Natural killer cell treated with Interleukin-12 subunit alpha and Interleukin-12 subunit beta and Interleukin-15 and Interleukin-18, amount 100 ng/mL, for 72 hours (primary cell): ENCODE data around the gene ZGRF1. TPM values are rescaled to one million over a fixed set of nuclear protein-coding genes. Genes with fewer than 3 reads are reported as not detected.
"Not testable (repeated sequence)": the region's sequence is repeated elsewhere in the genome, so short reads cannot be mapped to it uniquely, and the experiment has no call there.

ENCODE experiments used
- ATAC-seq, 2 donors: fragments of 150-1000 bp; cut with Tn5 transposase in 1 of 2; sonication (Bioruptor Pico), chemical (Tn5 transposase) in 1 of 2; 2 replicates each; pipeline ENCODE4 v1.10.0; 2021
- DNase-seq: peaks from one replicate; pipeline ENCODE4 v3.0.0; 2022; ENCODE audit warnings: low spot score
- H3K27ac Mint-ChIP-seq, 2 donors: 1 replicate in 1 of 2; 2 replicates in 1 of 2; pipeline ENCODE4 v1.8.0; 2022; ENCODE audit warnings: mixed read lengths in 2 of 2, mild to moderate bottlenecking in 1 of 2, moderate library complexity in 1 of 2
- H3K27me3 Mint-ChIP-seq, 2 donors: 1 replicate in 1 of 2; 2 replicates in 1 of 2; pipeline ENCODE4 v1.8.0; 2022; ENCODE audit warnings: mixed read lengths in 2 of 2
- H3K36me3 Mint-ChIP-seq: one replicate; pipeline ENCODE4 v1.8.0; 2022; ENCODE audit warnings: mixed read lengths
- H3K4me1 Mint-ChIP-seq, 2 donors: 1 replicate in 1 of 2; 2 replicates in 1 of 2; pipeline ENCODE4 v1.8.0; 2022; ENCODE audit warnings: low read depth in 2 of 2, mixed read lengths in 2 of 2, mild to moderate bottlenecking in 1 of 2
- H3K4me3 Mint-ChIP-seq: one replicate; pipeline ENCODE4 v1.8.0; 2022; ENCODE audit warnings: mixed read lengths
- H3K9me3 Mint-ChIP-seq: 2 replicates; pipeline ENCODE4 v1.8.0; 2022; ENCODE audit warnings: mixed read lengths
- total RNA-seq, 2 donors: library from RNA; stranded (reverse); gene quantifications; one replicate each; pipeline ENCODE4 v1.2.3, GENCODE V29; 2022

Gene ZGRF1
- total RNA-seq, 2 donors from 2014 or later = 22.1 to 57.0 TPM

DNA sequence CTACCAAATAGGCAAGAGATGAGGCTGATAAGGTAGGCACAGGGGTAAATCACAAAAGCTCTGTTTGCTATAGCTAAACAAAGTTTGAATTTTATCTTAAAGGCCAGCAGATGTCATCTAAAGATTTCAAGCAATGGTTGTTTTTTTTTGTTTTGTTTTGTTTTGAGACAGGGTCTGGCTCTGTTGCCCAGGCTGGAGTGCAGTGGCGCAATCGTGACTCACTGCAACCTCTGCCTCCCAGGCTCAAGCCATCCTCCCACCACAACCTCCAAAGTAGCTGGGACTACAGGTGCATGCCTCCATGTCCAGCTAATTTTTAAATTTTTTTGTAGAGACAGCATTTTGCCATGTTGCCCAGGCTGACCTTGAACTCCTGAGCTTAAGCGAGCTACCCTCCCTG lies 77.7 kb downstream of the ZGRF1 start:
- ATAC-seq = no peak
- Mint-ChIP-seq H3K4me1 (peaks cover 5 to 8% of the 10 kb centered on the region in 2 donors), H3K36me3 (peaks cover 15% of the 10 kb centered on the region), H3K27ac (no peak overlapping the region), H3K9me3 (no peaks in the 10 kb centered on the region), H3K4me3 (no peak overlapping the region), H3K27me3 (no peaks in the 10 kb centered on the region)
- no peak for DNase-seq

DNA sequence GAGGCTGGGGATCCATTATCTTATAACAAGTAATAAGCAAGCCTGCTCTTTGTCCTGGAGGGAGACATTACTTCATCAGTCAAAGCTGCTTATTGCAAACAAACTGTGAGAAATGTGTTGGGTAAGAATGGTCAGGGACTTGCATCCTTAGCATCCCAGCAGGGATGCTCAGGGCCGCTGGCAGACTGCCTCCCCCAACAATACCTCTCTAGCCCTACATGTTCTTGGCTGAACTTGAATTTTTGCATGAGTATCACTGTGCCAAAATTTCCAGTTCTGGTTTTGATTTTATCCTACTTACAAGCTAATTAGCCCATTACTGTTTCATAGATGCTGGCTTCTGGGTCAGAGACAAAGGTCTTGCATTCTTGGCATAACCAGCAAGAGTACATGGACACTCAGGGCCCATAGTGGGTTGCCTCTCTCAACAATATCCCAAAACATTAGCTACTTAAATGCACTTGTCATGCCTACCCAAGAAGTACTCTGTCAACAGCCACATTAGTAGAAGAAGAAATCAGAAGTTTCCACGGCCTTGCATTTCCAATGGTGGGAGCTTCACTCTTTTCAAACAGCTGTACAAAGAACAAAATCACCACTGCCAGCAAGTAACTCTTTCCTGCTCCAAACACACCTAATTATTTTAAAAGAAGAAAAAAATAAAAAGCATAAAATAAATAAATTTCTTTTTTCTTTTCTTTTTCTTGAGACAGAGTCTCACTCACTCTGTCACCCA lies 78.9 kb downstream of the ZGRF1 start:
- Mint-ChIP-seq H3K27ac (no peak overlapping the region), H3K27me3 (no peaks in the 10 kb centered on the region), H3K4me3 (no peak overlapping the region), H3K4me1 (peaks cover 0 to 3% of the 10 kb centered on the region in 2 donors), H3K9me3 (no peaks in the 10 kb centered on the region), H3K36me3 (peaks cover 10% of the 10 kb centered on the region)
- no peak for DNase-seq
- no peak for ATAC-seq

DNA sequence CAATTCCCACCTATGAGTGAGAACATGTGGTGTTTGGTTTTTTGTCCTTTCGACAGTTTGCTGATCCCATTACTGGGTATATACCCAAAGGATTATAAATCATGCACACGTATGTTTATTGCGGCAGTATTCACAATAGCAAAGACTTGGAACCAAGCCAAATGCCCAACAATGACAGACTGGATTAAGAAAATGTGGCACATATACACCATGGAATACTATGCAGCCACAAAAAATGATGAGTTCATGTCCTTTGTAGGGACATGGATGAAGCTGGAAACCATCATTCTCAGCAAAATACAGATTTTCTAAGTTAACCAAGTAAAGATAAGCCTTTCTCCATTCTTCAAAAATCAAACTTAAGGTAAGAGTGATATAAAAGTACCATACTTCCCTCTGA lies 82.4 kb downstream of the ZGRF1 start:
- not testable (repeated sequence) for DNase-seq, H3K27me3 Mint-ChIP-seq, ATAC-seq, H3K9me3 Mint-ChIP-seq, H3K4me3 Mint-ChIP-seq, H3K4me1 Mint-ChIP-seq, H3K27ac Mint-ChIP-seq, H3K36me3 Mint-ChIP-seq

DNA sequence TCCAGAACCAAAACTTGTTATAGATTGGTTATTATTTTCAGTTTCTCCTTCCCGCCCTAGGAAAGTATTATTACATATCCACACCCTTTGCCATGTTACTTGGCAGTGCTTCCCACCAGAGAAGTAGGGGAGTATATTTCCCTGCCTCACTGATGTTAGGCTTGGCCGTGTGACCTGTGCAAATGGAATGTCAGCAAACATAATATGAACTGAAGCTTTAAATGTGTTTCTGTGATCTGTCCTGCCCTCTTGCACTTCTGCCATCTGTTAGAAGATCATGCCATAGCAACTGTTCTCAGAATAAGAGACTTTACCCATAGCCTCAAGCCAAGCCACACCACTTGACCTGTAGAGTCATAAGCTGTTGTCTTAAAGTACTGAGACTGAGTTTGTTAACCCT lies 84.0 kb downstream of the ZGRF1 start:
- H3K36me3 Mint-ChIP-seq = no peaks in the 10 kb centered on the region
- no peak overlapping the region for H3K27ac Mint-ChIP-seq
- H3K4me1 Mint-ChIP-seq = no peaks in the 10 kb centered on the region
- ATAC-seq (no peak), DNase-seq (no peak)
- H3K9me3 Mint-ChIP-seq = no peaks in the 10 kb centered on the region
- no peaks in the 10 kb centered on the region for H3K27me3 Mint-ChIP-seq
- no peak overlapping the region for H3K4me3 Mint-ChIP-seq

DNA sequence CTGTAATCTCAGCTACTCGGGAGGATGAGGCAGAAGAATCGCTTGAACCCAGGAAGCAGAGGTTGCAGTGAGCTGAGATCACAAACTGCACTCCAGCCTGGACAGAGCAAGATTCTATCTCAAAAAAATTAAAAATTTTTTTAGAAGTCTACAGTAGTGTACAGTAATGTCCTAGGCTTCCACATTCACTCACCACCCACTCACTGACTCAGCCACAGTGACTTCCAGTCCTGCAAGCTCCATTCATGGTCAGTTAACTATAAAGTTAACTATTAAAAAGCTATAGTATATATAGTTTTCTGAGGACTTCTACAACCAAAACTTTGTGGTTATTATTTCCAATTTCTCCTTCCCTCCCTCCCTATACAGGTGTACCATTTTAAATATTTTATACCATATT lies 86.0 kb downstream of the ZGRF1 start:
- no peaks in the 10 kb centered on the region for H3K36me3 Mint-ChIP-seq
- H3K27me3 Mint-ChIP-seq = no peaks in the 10 kb centered on the region
- no peak for DNase-seq
- H3K4me1 Mint-ChIP-seq = no peaks in the 10 kb centered on the region
- no peaks in the 10 kb centered on the region for H3K9me3 Mint-ChIP-seq
- H3K27ac Mint-ChIP-seq = no peak overlapping the region
- no peak for ATAC-seq
- H3K4me3 Mint-ChIP-seq = no peak overlapping the region

DNA sequence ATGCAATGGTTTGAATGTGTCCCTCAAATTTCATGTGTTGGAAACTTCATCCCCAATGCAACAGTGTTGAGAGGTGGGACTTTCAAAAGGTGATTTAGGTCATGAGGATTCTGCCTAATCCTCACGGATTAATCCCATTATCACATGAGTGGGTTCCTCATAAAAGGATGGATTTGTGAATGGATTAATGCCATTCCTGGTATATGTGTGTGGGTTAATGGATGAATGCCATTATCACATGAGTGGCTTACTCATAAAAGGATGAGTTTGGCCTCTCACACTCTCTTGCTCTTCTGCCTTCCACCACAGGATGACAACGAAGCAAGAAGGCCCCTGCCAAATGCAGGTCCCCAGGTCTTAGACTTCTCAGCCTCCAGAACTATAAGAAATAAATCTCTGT lies 90.2 kb downstream of the ZGRF1 start:
- ATAC-seq (no peak), DNase-seq (no peak)
- Mint-ChIP-seq H3K36me3 (no peaks in the 10 kb centered on the region), H3K27me3 (no peaks in the 10 kb centered on the region), H3K9me3 (no peaks in the 10 kb centered on the region), H3K4me1 (no peaks in the 10 kb centered on the region), H3K27ac (no peak overlapping the region), H3K4me3 (no peak overlapping the region)

DNA sequence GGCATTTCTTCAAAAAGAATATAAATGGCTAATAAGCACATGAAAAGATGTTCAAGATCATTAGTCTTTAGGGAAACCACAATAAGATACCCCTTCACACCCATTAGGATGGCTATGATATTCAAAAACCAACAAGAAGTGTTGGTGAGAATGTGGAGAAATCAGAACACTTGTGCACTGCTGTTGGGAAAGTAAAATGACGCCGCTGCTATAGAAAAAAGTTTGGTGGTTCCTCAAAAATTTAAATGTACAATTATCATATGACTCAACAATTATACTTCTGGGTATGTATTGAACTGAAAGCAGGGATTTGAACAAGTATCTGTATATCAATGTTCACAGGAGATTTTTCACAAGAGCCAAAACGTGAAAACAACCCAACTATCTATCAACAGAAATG lies 91.4 kb downstream of the ZGRF1 start:
- Mint-ChIP-seq H3K4me3 (no peak overlapping the region), H3K27ac (no peak overlapping the region), H3K36me3 (no peaks in the 10 kb centered on the region), H3K9me3 (no peaks in the 10 kb centered on the region), H3K27me3 (no peaks in the 10 kb centered on the region), H3K4me1 (no peaks in the 10 kb centered on the region)
- DNase-seq (no peak), ATAC-seq (no peak)

DNA sequence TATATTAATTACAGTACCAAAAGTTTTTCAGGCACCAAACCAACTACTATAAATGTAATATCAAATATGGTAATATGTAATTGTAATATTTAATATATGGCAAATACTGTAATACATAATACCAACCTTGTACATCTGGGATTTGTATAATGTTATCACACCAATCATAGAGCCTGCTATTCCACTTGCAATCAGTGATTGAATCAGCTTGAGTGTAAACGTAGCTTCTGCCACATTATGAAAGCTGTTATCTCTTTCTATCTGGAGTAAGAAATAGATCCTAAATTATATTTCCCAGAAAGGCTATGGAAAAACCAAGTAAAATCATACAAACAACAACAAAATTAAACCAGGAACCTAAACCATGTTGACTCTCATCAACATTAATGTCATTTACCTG lies 96.0 kb downstream of the ZGRF1 start:
- peaks cover 5% of the 10 kb centered on the region for H3K36me3 Mint-ChIP-seq
- H3K4me1 Mint-ChIP-seq = no peaks in the 10 kb centered on the region
- no peaks in the 10 kb centered on the region for H3K9me3 Mint-ChIP-seq
- DNase-seq = no peak
- H3K27ac Mint-ChIP-seq = no peak overlapping the region
- no peak for ATAC-seq
- H3K27me3 Mint-ChIP-seq = no peaks in the 10 kb centered on the region
- no peak overlapping the region for H3K4me3 Mint-ChIP-seq

DNA sequence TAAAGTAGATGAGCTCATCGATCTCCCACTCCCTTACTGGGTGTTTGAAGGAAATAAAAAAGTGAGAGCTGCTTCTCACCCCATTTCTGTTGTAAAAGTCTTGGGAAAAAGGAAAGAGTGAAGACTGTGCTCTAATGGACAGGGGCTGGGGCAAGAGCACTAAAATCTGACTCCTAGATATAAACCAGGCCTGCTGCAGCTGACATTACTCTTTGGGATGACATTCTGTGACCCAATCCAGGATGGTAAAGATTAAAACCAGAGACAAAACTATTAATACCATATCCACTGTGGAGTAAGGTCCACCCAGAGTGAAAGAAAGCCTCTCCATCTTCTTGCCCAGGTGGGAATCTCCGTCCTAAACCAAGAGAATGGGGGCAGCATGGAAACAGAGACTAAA lies 100.6 kb downstream of the ZGRF1 start:
- peaks cover 2 to 6% of the 10 kb centered on the region in 2 donors for H3K27me3 Mint-ChIP-seq
- no peak overlapping the region for H3K27ac Mint-ChIP-seq
- DNase-seq (no peak), ATAC-seq (no peak)
- no peak overlapping the region for H3K4me3 Mint-ChIP-seq
- no peaks in the 10 kb centered on the region for H3K9me3 Mint-ChIP-seq
- peaks cover 5% of the 10 kb centered on the region for H3K36me3 Mint-ChIP-seq
- no peaks in the 10 kb centered on the region for H3K4me1 Mint-ChIP-seq

DNA sequence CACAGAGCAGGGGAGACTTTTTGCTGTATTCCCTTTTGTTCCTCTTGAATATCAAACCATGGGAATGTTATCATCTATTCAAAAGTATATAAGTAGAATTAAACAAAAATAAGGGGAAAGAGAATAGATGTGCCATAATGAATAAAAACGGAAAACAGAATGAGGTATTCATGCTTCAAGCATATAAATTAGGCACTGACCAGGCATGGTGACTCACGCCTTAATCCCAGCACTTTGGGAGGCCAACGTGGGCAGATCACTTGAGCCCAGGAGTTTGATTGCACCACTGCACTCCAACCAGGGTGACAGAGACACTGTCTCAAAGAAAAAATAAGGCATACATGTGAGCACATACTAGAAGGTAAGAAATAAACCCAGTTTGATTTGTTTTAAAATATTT lies 104.4 kb downstream of the ZGRF1 start:
- ATAC-seq = no peak
- Mint-ChIP-seq H3K27me3 (peaks cover 16 to 20% of the 10 kb centered on the region in 2 donors), H3K4me3 (no peak overlapping the region), H3K36me3 (no peaks in the 10 kb centered on the region), H3K9me3 (no peaks in the 10 kb centered on the region), H3K4me1 (no peaks in the 10 kb centered on the region), H3K27ac (no peak overlapping the region)
- DNase-seq = no peak

DNA sequence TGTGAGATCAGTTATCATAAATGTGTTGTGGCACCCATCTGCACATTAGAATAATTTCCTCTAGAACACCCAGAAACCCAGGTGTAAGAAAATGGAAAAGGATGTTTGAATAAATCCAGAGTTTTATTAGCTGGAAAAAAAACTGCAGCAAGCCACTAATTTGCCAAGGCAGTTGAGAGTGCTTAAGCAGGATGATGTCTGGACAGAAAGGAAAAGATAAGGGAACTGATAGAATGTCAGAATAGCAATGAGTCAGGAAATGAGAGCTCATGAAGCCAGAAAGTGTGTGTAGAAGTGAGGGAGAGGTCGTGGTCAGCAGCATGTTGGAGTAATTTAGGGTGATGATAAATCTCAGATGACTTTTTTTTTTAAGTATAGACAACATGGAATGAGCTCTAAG lies 105.6 kb downstream of the ZGRF1 start:
- DNase-seq (no peak), ATAC-seq (no peak)
- H3K4me3 Mint-ChIP-seq = no peak overlapping the region
- H3K9me3 Mint-ChIP-seq = no peaks in the 10 kb centered on the region
- peaks cover 18 to 20% of the 10 kb centered on the region in 2 donors for H3K27me3 Mint-ChIP-seq
- H3K4me1 Mint-ChIP-seq = no peaks in the 10 kb centered on the region
- no peak overlapping the region for H3K27ac Mint-ChIP-seq
- no peaks in the 10 kb centered on the region for H3K36me3 Mint-ChIP-seq

DNA sequence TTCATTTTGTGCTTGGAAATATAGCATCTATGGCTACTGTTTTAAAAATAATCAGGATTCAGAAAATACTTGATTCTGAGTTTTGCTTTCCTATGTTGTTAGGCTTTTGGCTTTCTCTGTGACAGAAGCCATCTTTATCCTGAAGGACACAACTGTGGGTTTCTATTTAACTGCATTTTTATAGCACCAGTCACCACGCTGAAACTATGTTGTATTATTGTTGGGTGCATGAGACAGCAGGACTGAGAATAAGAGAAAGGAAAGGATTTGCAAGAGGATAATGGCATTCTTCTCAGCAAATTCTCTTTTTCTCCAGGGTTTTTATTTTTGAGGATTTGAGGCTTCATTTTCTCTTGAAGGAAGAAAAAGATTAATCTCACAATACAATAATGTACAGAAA lies 110.6 kb downstream of the ZGRF1 start:
- Mint-ChIP-seq H3K4me1 (peaks cover 10 to 21% of the 10 kb centered on the region in 2 donors), H3K36me3 (no peaks in the 10 kb centered on the region), H3K27me3 (peaks cover 41 to 61% of the 10 kb centered on the region in 2 donors), H3K9me3 (no peaks in the 10 kb centered on the region), H3K27ac (no peak overlapping the region), H3K4me3 (no peak overlapping the region)
- ATAC-seq = no peak
- no peak for DNase-seq

DNA sequence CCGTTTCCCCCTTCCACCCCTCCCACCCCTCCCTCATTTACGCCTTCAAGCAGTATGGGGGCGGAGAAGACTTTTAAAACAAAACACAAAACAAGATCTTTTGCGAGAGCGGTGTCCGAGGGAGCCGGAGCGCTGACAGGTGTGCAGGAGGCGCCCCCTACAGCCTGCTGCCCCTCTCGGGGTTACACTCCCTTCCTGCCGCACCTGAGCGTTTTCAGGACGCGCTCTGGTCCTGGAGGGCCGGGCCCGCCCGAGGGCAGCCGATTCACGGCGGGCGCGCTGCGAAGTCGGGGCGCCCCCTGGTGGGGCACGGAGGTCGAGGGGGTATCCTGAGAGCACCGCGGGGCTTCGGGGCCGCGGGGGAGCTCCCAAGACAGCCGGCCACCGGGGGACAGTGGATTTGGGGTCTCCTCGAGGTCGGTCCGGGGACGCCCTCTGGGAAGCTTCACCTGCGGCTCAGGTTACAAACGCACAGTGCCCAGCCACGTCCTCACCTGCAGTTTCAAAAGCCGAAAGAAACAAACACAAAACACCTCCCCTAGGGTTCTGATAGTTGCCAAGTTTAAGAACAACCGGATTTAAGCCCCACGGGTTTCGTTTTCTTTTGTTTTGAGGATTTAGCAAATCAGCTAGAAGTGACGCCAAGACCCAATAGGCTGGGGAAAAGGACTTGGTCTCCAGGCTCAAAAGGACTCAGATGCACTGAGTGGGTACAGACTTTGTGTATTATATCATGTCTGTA lies 112.8 kb downstream of the ZGRF1 start:
- H3K9me3 Mint-ChIP-seq = no peaks in the 10 kb centered on the region
- DNase-seq (peak; percentile 77), ATAC-seq (peak; percentile 88 to 93)
- H3K4me3 Mint-ChIP-seq = peak overlapping the region; percentile 97
- peaks cover 15 to 30% of the 10 kb centered on the region in 2 donors for H3K4me1 Mint-ChIP-seq
- peaks cover 54 to 74% of the 10 kb centered on the region in 2 donors for H3K27me3 Mint-ChIP-seq
- peaks cover 9% of the 10 kb centered on the region for H3K36me3 Mint-ChIP-seq
- H3K27ac Mint-ChIP-seq = no peak overlapping the region

DNA sequence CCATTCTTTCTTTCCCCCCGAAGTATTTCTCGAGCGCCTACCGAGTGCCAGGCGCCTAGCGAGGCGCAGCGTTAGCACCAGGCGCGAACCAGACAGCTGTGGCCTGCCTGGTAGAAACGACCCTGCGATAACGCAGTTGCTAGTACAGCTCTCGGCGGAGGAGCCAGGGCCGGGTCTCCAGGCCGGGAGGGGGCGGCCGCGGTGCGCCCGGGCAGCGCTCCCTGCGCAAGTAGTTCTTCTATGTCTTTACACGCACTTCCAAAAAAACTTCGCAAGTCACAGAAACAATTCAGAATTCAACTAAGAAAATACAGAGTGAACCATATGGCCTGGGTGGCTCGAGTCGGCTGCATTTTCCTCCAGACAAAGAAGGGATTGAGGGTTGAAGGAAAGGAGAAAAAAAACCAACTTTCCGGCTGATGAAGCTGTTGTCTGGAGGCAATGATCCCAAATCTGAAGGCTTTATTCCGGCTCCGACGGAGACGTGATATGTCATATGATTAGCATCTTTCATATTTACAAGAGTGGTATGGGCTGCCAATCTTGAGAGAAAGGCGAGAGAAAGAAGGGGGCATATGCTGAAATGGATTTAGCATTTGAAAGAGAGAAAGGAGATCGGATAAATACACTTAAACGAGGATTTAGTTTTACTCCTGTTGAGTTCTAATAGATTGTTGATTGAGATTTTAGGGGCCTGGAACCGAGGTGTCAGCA lies 113.5 kb downstream of the ZGRF1 start:
- ATAC-seq = peak; percentile 58 to 67
- Mint-ChIP-seq H3K9me3 (no peaks in the 10 kb centered on the region), H3K27ac (no peak overlapping the region), H3K4me3 (peak overlapping the region; percentile 97), H3K27me3 (peaks cover 60 to 81% of the 10 kb centered on the region in 2 donors), H3K36me3 (peaks cover 9% of the 10 kb centered on the region), H3K4me1 (peaks cover 17 to 30% of the 10 kb centered on the region in 2 donors)
- DNase-seq = no peak
